ENCODE results near the gene GLTPD2.
A peak's percentile ranks its signal among the peaks of the same experiment; 100 is the strongest.

Gene GLTPD2

GRCh38 chr17:4812690-4813089 is 23.9 kb downstream of the GLTPD2 start:
- TF ChIP-seq ZNF565 (CRISPR knock-in tag; conservative IDR thresholded peaks at IDR 0.05; ENCODE audit: low read depth): no peak
- TF ChIP-seq PATZ1 (CRISPR knock-in tag; IDR thresholded peaks at IDR 0.05; ENCODE audit: borderline replicate concordance): no peak
- TF ChIP-seq POU6F1 (CRISPR knock-in tag; IDR thresholded peaks at IDR 0.05; ENCODE audit: borderline replicate concordance, low read depth): no peak
- no peak for TF ChIP-seq CSDC2 (CRISPR knock-in tag; IDR thresholded peaks at IDR 0.05)
- no peak for TF ChIP-seq ESRRG (CRISPR knock-in tag; IDR thresholded peaks at IDR 0.05)
- TF ChIP-seq GLIS3 (CRISPR knock-in tag; IDR thresholded peaks at IDR 0.05): no peak
- TF ChIP-seq ZNF70 (CRISPR knock-in tag; IDR thresholded peaks at IDR 0.05): no peak
- no peak for TF ChIP-seq CREB5 (CRISPR knock-in tag; IDR thresholded peaks at IDR 0.05; ENCODE audit: low read depth)
- TF ChIP-seq TSHZ2 (CRISPR knock-in tag; IDR thresholded peaks at IDR 0.05): no peak
- no peak for ATAC-seq

GRCh38 chr17:4815043-4815675 is 26.4 kb downstream of the GLTPD2 start:
- no peak for TF ChIP-seq PPARA (CRISPR knock-in tag; IDR thresholded peaks at IDR 0.05; ENCODE audit: borderline replicate concordance)
- no peak for TF ChIP-seq CSDC2 (CRISPR knock-in tag; IDR thresholded peaks at IDR 0.05)
- no peak for TF ChIP-seq ZNF565 (CRISPR knock-in tag; conservative IDR thresholded peaks at IDR 0.05; ENCODE audit: low read depth)
- TF ChIP-seq GLIS3 (CRISPR knock-in tag; IDR thresholded peaks at IDR 0.05): no peak
- no peak for TF ChIP-seq ZNF70 (CRISPR knock-in tag; IDR thresholded peaks at IDR 0.05)
- TF ChIP-seq PATZ1 (CRISPR knock-in tag; IDR thresholded peaks at IDR 0.05; ENCODE audit: borderline replicate concordance): no peak
- TF ChIP-seq RARB (CRISPR knock-in tag; IDR thresholded peaks at IDR 0.05): no peak
- no peak for TF ChIP-seq TSHZ2 (CRISPR knock-in tag; IDR thresholded peaks at IDR 0.05)
- no peak for TF ChIP-seq ZC3H10 (CRISPR knock-in tag; IDR thresholded peaks at IDR 0.05)
- no peak for TF ChIP-seq TCF4 (CRISPR knock-in tag; IDR thresholded peaks at IDR 0.05; ENCODE audit: borderline replicate concordance)
- no peak for TF ChIP-seq TOX (CRISPR knock-in tag; IDR thresholded peaks at IDR 0.05; ENCODE audit: borderline replicate concordance)
- peak; percentile 57 for ATAC-seq

- no peak for ATAC-seq
- TF ChIP-seq CREB5 (CRISPR knock-in tag; IDR thresholded peaks at IDR 0.05; ENCODE audit: low read depth) (no peak), ISL1 (CRISPR knock-in tag; IDR thresholded peaks at IDR 0.05) (no peak), ZNF8 (CRISPR knock-in tag; IDR thresholded peaks at IDR 0.05) (no peak), SNAI2 (CRISPR knock-in tag; IDR thresholded peaks at IDR 0.05) (no peak), TSHZ2 (CRISPR knock-in tag; IDR thresholded peaks at IDR 0.05) (no peak)
Measured at GRCh38 chr17:4816826-4817225, 28.1 kb downstream of the GLTPD2 start.
